H1 (cell line): ENCODE results near the gene PRKAG1. TPM values are rescaled to one million over a fixed set of nuclear protein-coding genes. Genes with fewer than 3 reads are reported as not detected.

Source experiments
- CTCF ChIA-PET: fragments of 300-600 bp; sonication (Branson Sonifier 250); formaldehyde crosslinking; loops from one replicate; lab custom pipeline; 2021; ENCODE audit not compliant: partially characterized antibody; lab: Charles Lee
- POLR2A ChIA-PET: fragments of 300-600 bp; sonication (Branson Sonifier 250); formaldehyde crosslinking; loops from one replicate; lab custom pipeline; 2021; ENCODE audit warnings: inconsistent platforms; ENCODE audit not compliant: partially characterized antibody; lab: Charles Lee
- DNase-seq, 2 experiments: peaks; one replicate each; pipeline versions ENCODE4 v3.0.0 to v3.0.0-alpha.2; 2010 to 2022; ENCODE audit warnings: low spot score in 2 of 2, low read depth in 1 of 2, mixed read lengths in 1 of 2
- FAIRE-seq: peaks from 2 replicates; lab custom pipeline; 2011; peaks lifted over from hg19 to GRCh38; lab: Jason Lieb, UNC
- H2AFZ ChIP-seq: 2 replicates; pipeline ENCODE4 v1.8.1; 2012; ENCODE audit warnings: low read length, inconsistent platforms
- H2AK5ac ChIP-seq: 2 replicates; pipeline ENCODE4 v1.6.1; 2013; ENCODE audit warnings: low read depth, low read length
- H2BK120ac ChIP-seq: replicated peaks from 2 replicates; pipeline ENCODE3; 2013; ENCODE audit warnings: low read depth, low read length, inconsistent platforms
- H2BK12ac ChIP-seq: 2 replicates; pipeline ENCODE4 v1.6.1; 2013; ENCODE audit warnings: low read depth, low read length
- H2BK15ac ChIP-seq: 2 replicates; pipeline ENCODE4 v1.6.1; 2013; ENCODE audit warnings: low read length
- H2BK20ac ChIP-seq: 2 replicates; pipeline ENCODE4 v1.6.1; 2013; ENCODE audit warnings: low read length
- H2BK5ac ChIP-seq: 2 replicates; pipeline ENCODE4 v1.6.1; 2013; ENCODE audit warnings: low read depth, low read length
- H3K14ac ChIP-seq: 2 replicates; pipeline ENCODE4 v1.6.1; 2013; ENCODE audit warnings: inconsistent platforms; ENCODE audit not compliant: insufficient read length
- H3K18ac ChIP-seq: 2 replicates; pipeline ENCODE4 v1.6.1; 2013; ENCODE audit warnings: low read length; ENCODE audit errors: extremely low read depth
- H3K23ac ChIP-seq: 2 replicates; pipeline ENCODE4 v1.6.1; 2013; ENCODE audit warnings: inconsistent platforms; ENCODE audit not compliant: insufficient read length
- H3K23me2 ChIP-seq: 2 replicates; pipeline ENCODE4 v1.6.1; 2013; ENCODE audit warnings: low read depth, low read length
- H3K27ac ChIP-seq: 2 replicates; pipeline ENCODE4 v1.6.1; 2011; ENCODE audit warnings: low read depth, low read length, inconsistent platforms
- H3K27me3 ChIP-seq, 4 experiments: replicated peaks in 1 of 4; 1 replicate in 1 of 4; 2 replicates in 3 of 4; pipeline versions ENCODE4 v1.6.1 to v1.8.1; 2011 to 2013; ENCODE audit warnings: low read length in 3 of 4, mild to moderate bottlenecking in 3 of 4, inconsistent platforms in 2 of 4, mixed read lengths in 2 of 4, moderate library complexity in 1 of 4; ENCODE audit not compliant: control insufficient read depth in 3 of 4, insufficient read depth in 3 of 4; ENCODE audit errors: extremely low read depth in 1 of 4
- H3K36me3 ChIP-seq, 4 experiments: 2 replicates each; pipeline versions ENCODE4 v1.6.1 to v1.8.1; 2011 to 2013; ENCODE audit warnings: mild to moderate bottlenecking in 4 of 4, low read length in 3 of 4, moderate library complexity in 2 of 4, control low read depth in 1 of 4, inconsistent platforms in 1 of 4; ENCODE audit not compliant: insufficient read depth in 4 of 4, control insufficient read depth in 2 of 4
- H3K4ac ChIP-seq: replicated peaks from 2 replicates; pipeline ENCODE3; 2013; ENCODE audit warnings: low read length, low read depth, mixed read lengths, inconsistent platforms; ENCODE audit not compliant: insufficient read length
- H3K4me1 ChIP-seq, 4 experiments: replicated peaks in 1 of 4; 1 replicate in 1 of 4; 2 replicates in 3 of 4; pipeline versions ENCODE4 v1.6.1 to v1.8.1; 2011 to 2013; ENCODE audit warnings: low read length in 3 of 4, inconsistent platforms in 2 of 4, mixed read lengths in 1 of 4; ENCODE audit not compliant: insufficient read depth in 4 of 4, control insufficient read depth in 3 of 4
- H3K4me2 ChIP-seq, 2 experiments: 2 replicates each; pipeline versions ENCODE4 v1.6.1 to v1.8.1; 2011 to 2013; ENCODE audit warnings: low read depth in 2 of 2, low read length in 2 of 2, control low read depth in 1 of 2, inconsistent platforms in 1 of 2, mild to moderate bottlenecking in 1 of 2; ENCODE audit not compliant: insufficient read depth in 1 of 2
- H3K4me3 ChIP-seq, 4 experiments: fragments of 200-600, 300-600 bp in 1 of 4; sonication (generic), shearing (Covaris generic), sonication (Bioruptor Twin) in 1 of 4; 2 replicates each; pipeline versions ENCODE4 v1.5.1 to v1.8.1; 2011 to 2016; ENCODE audit warnings: low read length in 4 of 4, low read depth in 3 of 4, control low read depth in 2 of 4, inconsistent platforms in 2 of 4, mild to moderate bottlenecking in 2 of 4, mixed read lengths in 1 of 4, moderate library complexity in 1 of 4; ENCODE audit not compliant: insufficient read depth in 2 of 4; ENCODE audit errors: extremely low read depth in 1 of 4
- H3K56ac ChIP-seq: replicated peaks from 2 replicates; pipeline ENCODE3; 2013; ENCODE audit warnings: low read depth, mild to moderate bottlenecking, mixed read lengths, low read length, inconsistent platforms; ENCODE audit not compliant: insufficient read length
- H3K79me1 ChIP-seq: 2 replicates; pipeline ENCODE4 v1.6.1; 2013; ENCODE audit warnings: low read depth, low read length, control low read depth
- H3K79me2 ChIP-seq, 2 experiments: 2 replicates each; pipeline versions ENCODE4 v1.6.1 to v1.8.1; 2012 to 2013; ENCODE audit warnings: low read length in 2 of 2, mild to moderate bottlenecking in 2 of 2, inconsistent platforms in 1 of 2; ENCODE audit not compliant: insufficient read depth in 2 of 2, control insufficient read depth in 1 of 2
- H3K9ac ChIP-seq, 4 experiments: replicated peaks in 1 of 4; 1 replicate in 1 of 4; 2 replicates in 3 of 4; pipeline versions ENCODE4 v1.6.1 to v1.8.1; 2011 to 2013; ENCODE audit warnings: low read depth in 3 of 4, low read length in 3 of 4, control low read depth in 2 of 4, mild to moderate bottlenecking in 2 of 4, moderate library complexity in 2 of 4, inconsistent platforms in 1 of 4; ENCODE audit errors: extremely low read depth in 1 of 4
- H3K9me3 ChIP-seq, 2 experiments: 2 replicates each; pipeline versions ENCODE4 v1.6.1 to v1.8.1; 2012 to 2013; ENCODE audit warnings: mild to moderate bottlenecking in 2 of 2, moderate library complexity in 2 of 2, control low read depth in 1 of 2, inconsistent platforms in 1 of 2, low read depth in 1 of 2, low read length in 1 of 2, mixed read lengths in 1 of 2; ENCODE audit not compliant: insufficient read depth in 2 of 2
- H4K20me1 ChIP-seq, 2 experiments: replicated peaks in 1 of 2; 2 replicates each; pipeline versions ENCODE3 to v1.8.1; 2011 to 2013; ENCODE audit warnings: inconsistent platforms in 2 of 2, low read length in 2 of 2, mild to moderate bottlenecking in 1 of 2; ENCODE audit not compliant: insufficient read depth in 2 of 2, control insufficient read depth in 1 of 2
- H4K5ac ChIP-seq: 2 replicates; pipeline ENCODE4 v1.6.1; 2013; ENCODE audit warnings: low read length, low read depth, mixed read lengths, inconsistent platforms; ENCODE audit not compliant: insufficient read length
- H4K8ac ChIP-seq: 2 replicates; pipeline ENCODE4 v1.8.0; 2013; ENCODE audit warnings: mild to moderate bottlenecking, moderate library complexity, low read length, inconsistent platforms; ENCODE audit not compliant: insufficient read depth; ENCODE audit errors: extremely low read depth
- H4K91ac ChIP-seq: replicated peaks from 2 replicates; pipeline ENCODE3; 2013; ENCODE audit warnings: low read length, mixed read lengths, inconsistent platforms; ENCODE audit not compliant: insufficient read length
- CBX5 ChIP-seq: fragments of 300-800, 300-1000 bp; sonication (generic); IDR thresholded peaks from 2 replicates; pipeline ENCODE4 v1.7.1; 2016; ENCODE audit warnings: antibody characterized with exemption, low read length, low read depth
- CEBPB ChIP-seq: IDR thresholded peaks from 2 replicates; pipeline ENCODE4 v1.6.1; 2012; ENCODE audit warnings: low read depth, low read length
- CHD1 ChIP-seq: IDR thresholded peaks from 2 replicates; pipeline ENCODE4 v1.6.1; 2012; ENCODE audit warnings: low read depth, low read length, improper control_type of control experiment
- NANOG ChIP-seq: IDR thresholded peaks from 2 replicates; pipeline ENCODE4 v1.6.1; 2011; ENCODE audit warnings: low read length, low read depth, mild to moderate bottlenecking, inconsistent platforms; ENCODE audit not compliant: insufficient read depth, poor library complexity, severe bottlenecking
- NRF1 ChIP-seq: IDR thresholded peaks from 2 replicates; pipeline ENCODE4 v1.6.1; 2011; ENCODE audit warnings: mild to moderate bottlenecking, low read depth, low read length, improper control_type of control experiment
- PHF8 ChIP-seq: fragments of 200-600 bp; sonication (generic); conservative IDR thresholded peaks from 2 replicates; pipeline ENCODE4 v1.7.1; 2012; ENCODE audit warnings: low read depth, mild to moderate bottlenecking, inconsistent platforms, low read length, moderate library complexity
- POU5F1 ChIP-seq: IDR thresholded peaks from 2 replicates; pipeline ENCODE4 v1.6.1; 2011; ENCODE audit warnings: low read depth, mild to moderate bottlenecking, low read length, moderate library complexity
- SP2 ChIP-seq: IDR thresholded peaks from 2 replicates; pipeline ENCODE4 v1.6.1; 2012; ENCODE audit warnings: mild to moderate bottlenecking, low read length, inconsistent platforms
- SUZ12 ChIP-seq: fragments of 200-600 bp; sonication (generic); IDR thresholded peaks from 2 replicates; pipeline ENCODE4 v1.6.1; 2012; ENCODE audit warnings: mild to moderate bottlenecking, inconsistent platforms, low read length, moderate library complexity, mixed read lengths
- TAF1 ChIP-seq: IDR thresholded peaks from 2 replicates; pipeline ENCODE4 v1.6.1; 2011; ENCODE audit warnings: mild to moderate bottlenecking, low read depth, low read length
- TAF7 ChIP-seq: optimal IDR thresholded peaks from 2 replicates; pipeline ENCODE3; 2011; ENCODE audit warnings: low read depth, mild to moderate bottlenecking, inconsistent platforms, low read length, moderate library complexity, borderline replicate concordance
- TBP ChIP-seq: IDR thresholded peaks from 2 replicates; pipeline ENCODE4 v1.6.1; 2011; ENCODE audit warnings: low read depth, low read length, improper control_type of control experiment
- TCF12 ChIP-seq: IDR thresholded peaks from 2 replicates; pipeline ENCODE4 v1.6.1; 2011; ENCODE audit warnings: low read depth, mild to moderate bottlenecking, low read length
- WGBS, 2 experiments: shearing (Covaris generic) in 1 of 2; methylation state at CpG; one replicate each; pipeline versions ENCODE4 v1.1.6 to v1.1.7; 2013 to 2015; ENCODE audit warnings: low lambda C conversion rate in 2 of 2, mixed read lengths in 2 of 2, inconsistent platforms in 1 of 2, low coverage in 1 of 2, missing lambda C conversion rate in 1 of 2; ENCODE audit not compliant: insufficient replicate concordance in 2 of 2, insufficient coverage in 1 of 2, insufficient read length in 1 of 2; ENCODE audit errors: extremely low coverage in 1 of 2, missing lambda C conversion rate in 1 of 2; 5-methylcytosine and 5-hydroxymethylcytosine counted together
- polyA plus RNA-seq, 7 experiments: library from polyadenylated mRNA; depleted of rRNA in 3 of 7; stranded (reverse) in 5 of 7; unstranded in 2 of 7; fragments of >200 nt in 5 of 7; fragments of 200-250 nt in 2 of 7; gene quantifications; 1 replicate in 5 of 7; 2 replicates in 1 of 7; 4 replicates in 1 of 7; pipeline versions ENCODE4 v1.2.1 to v1.2.3, GENCODE V29; 2011 to 2013; ENCODE audit warnings: missing spikeins in 2 of 7, mixed read lengths in 2 of 7
- total RNA-seq: library from RNA; stranded (reverse); fragmentation: NEBNext Ultra II Directional; extraction: Animal tissue kit (Norgen Biotek cat#: 25700); gene quantifications from 2 replicates; pipeline ENCODE4 v1.2.1, GENCODE V29; 2021

PRKAG1 gene
- total and polyA plus RNA-seq, 2 of the 8 experiments (the other 6 are each of a cell fraction or from before 2014, with no cell fraction given) = 38.6 to 57.5 TPM

DNA sequence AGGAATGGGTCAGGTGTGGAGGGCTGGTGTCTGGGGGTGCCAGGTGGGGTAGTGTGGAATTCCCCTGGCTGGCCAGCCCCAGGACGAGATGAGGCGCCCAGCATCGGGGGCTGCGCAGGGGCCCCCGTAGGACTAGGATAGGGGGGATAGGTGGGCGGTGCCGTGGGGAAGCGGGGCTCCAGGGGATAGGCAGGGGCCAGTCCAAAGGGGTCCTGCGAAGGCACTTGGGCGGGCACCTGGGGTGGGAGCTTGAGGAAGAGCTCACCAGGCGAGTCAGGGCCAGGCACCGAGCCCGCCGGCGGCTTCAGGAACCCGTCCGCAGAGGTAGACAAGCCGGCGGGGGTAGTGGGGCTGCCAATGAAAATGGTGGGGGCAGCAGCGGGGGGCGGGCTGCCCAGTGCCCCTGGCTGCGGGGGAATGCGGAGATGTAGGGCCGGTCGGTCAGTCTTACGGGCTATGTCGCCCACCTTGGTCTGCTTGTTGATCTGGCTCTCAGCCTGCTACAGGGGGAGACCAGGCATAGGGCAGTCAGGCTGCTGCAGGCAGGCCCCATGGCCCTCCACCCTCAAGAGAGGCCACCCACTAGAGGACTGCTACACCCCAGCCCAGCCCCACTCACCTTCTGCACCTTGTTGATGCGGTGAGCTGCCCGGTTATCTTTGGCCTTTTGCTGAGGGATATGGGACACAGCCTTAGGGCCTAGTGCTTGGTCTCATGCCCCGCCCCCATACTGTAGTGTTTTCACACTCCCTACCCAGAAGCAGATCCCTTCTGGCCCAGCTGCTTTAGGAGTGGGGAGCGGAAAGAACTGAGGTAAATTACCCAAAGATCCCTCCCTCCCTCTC is 22.7 kb upstream of the PRKAG1 start:
- H3K23me2 ChIP-seq = no peaks in the 10 kb centered on the region
- H3K4me1 ChIP-seq = no peaks in the 10 kb centered on the region
- H3K4ac ChIP-seq = no peak overlapping the region
- H3K9me3 ChIP-seq = no peaks in the 10 kb centered on the region
- no peak overlapping the region for H2BK12ac ChIP-seq
- no peak overlapping the region for H2BK120ac ChIP-seq
- H3K79me2 ChIP-seq = no peaks in the 10 kb centered on the region
- H4K20me1 ChIP-seq = peaks cover 20 to 37% of the 10 kb centered on the region in 2 experiments
- H3K4me2 ChIP-seq = no peak overlapping the region
- H3K79me1 ChIP-seq = no peaks in the 10 kb centered on the region; the same call in 1 of the 2 replicates
- no peaks in the 10 kb centered on the region for H3K27me3 ChIP-seq
- H3K4me3 ChIP-seq = no peak overlapping the region
- no peak overlapping the region for H3K14ac ChIP-seq
- DNase-seq (no peak), FAIRE-seq (no peak)
- no peak overlapping the region for H4K91ac ChIP-seq
- no peak overlapping the region for H3K9ac ChIP-seq
- H2BK20ac ChIP-seq = no peak overlapping the region
- H3K27ac ChIP-seq = no peak overlapping the region
- ChIA-PET CTCF (interaction anchor here (0.7 to 12.2 kb wide), 9 partner anchors 5 to 185 kb away, joined by 3 to 126 read pairs (median 4); no protein-coding TSS in a partner anchor), POLR2A (interaction anchor here (1.3 to 22.2 kb wide), 3 partner anchors 1 to 31 kb away, joined by 3 to 339 read pairs (median 339); no protein-coding TSS in a partner anchor)
- no peak overlapping the region for H3K56ac ChIP-seq
- no peak overlapping the region for H2BK15ac ChIP-seq
- H3K23ac ChIP-seq = no peak overlapping the region
- WGBS, 2 experiments = 94% methylated on average over 21 of the region's 31 CpGs; no CpG with 5 or more reads in 1 of the 2 experiments
- no peak overlapping the region for H2BK5ac ChIP-seq
- H4K5ac ChIP-seq = no peak overlapping the region
- no peak overlapping the region for H3K18ac ChIP-seq
- H2AK5ac ChIP-seq = no peak overlapping the region
- no peak overlapping the region for H2AFZ ChIP-seq
- H4K8ac ChIP-seq = no peak overlapping the region
- H3K36me3 ChIP-seq = peaks cover 57 to 91% (median 86%) of the 10 kb centered on the region in 4 experiments
- no peak for TF ChIP-seq PHF8
- no peak for TF ChIP-seq CBX5
- TF ChIP-seq TAF1 = no peak
- no peak for TF ChIP-seq TAF7
- TF ChIP-seq SUZ12 = no peak
- TF ChIP-seq TCF12 = no peak
- no peak for TF ChIP-seq SP2
- TF ChIP-seq CHD1 = no peak
- TF ChIP-seq NRF1 = no peak
- TF ChIP-seq CEBPB = no peak
- TF ChIP-seq POU5F1 = no peak
- no peak for TF ChIP-seq NANOG
- TF ChIP-seq TBP = no peak
